SK-N-SH treated with all-trans-retinoic acid at 6 μM for 48 hours (cell line): ENCODE results near the gene HCFC1R1.

Source experiments
- ARNTL ChIP-seq: fragments of 450-650 bp; formaldehyde crosslinking; IDR thresholded peaks from 2 replicates; pipeline ENCODE4 v1.5.0; 2020; ENCODE audit warnings: low read depth, mild to moderate bottlenecking, moderate library complexity, borderline replicate concordance
- BACH2 ChIP-seq: fragments of 250-450 bp; sonication (Bioruptor Pico); IDR thresholded peaks from 2 replicates; pipeline ENCODE4 v1.9.0; 2021; ENCODE audit warnings: mild to moderate bottlenecking, borderline replicate concordance
- CSDC2 ChIP-seq: fragments of 250-450 bp; sonication (Bioruptor Pico); IDR thresholded peaks from 2 replicates; pipeline ENCODE4 v1.5.0; 2020; ENCODE audit warnings: mild to moderate bottlenecking, moderate library complexity
- ESRRG ChIP-seq: fragments of 250-450 bp; sonication (Bioruptor Pico); IDR thresholded peaks from 2 replicates; pipeline ENCODE4 v1.6.1; 2021; ENCODE audit warnings: mild to moderate bottlenecking
- GLIS3 ChIP-seq: fragments of 250-450 bp; sonication (Bioruptor Pico); IDR thresholded peaks from 2 replicates; pipeline ENCODE4 v1.5.0; 2020; ENCODE audit warnings: mild to moderate bottlenecking, moderate library complexity
- RARB ChIP-seq: fragments of 250-450 bp; sonication (Bioruptor Pico); IDR thresholded peaks from 2 replicates; pipeline ENCODE4 v1.8.0; 2021; ENCODE audit warnings: mild to moderate bottlenecking, moderate library complexity
- SNAI2 ChIP-seq: fragments of 250-450 bp; sonication (Bioruptor Pico); IDR thresholded peaks from 2 replicates; pipeline ENCODE4 v1.5.0; 2020; ENCODE audit warnings: mild to moderate bottlenecking, moderate library complexity
- TOX ChIP-seq: fragments of 250-450 bp; sonication (Bioruptor Pico); IDR thresholded peaks from 2 replicates; pipeline ENCODE4 v1.8.0; 2021; ENCODE audit warnings: mild to moderate bottlenecking, moderate library complexity, borderline replicate concordance
- ZFP3 ChIP-seq: fragments of 250-450 bp; sonication (Bioruptor Pico); IDR thresholded peaks from 2 replicates; pipeline ENCODE4 v1.5.0; 2020; ENCODE audit warnings: mild to moderate bottlenecking, moderate library complexity
- ZFP30 ChIP-seq: fragments of 450-650 bp; formaldehyde crosslinking; IDR thresholded peaks from 2 replicates; pipeline ENCODE4 v1.5.0; 2022; ENCODE audit warnings: mild to moderate bottlenecking, moderate library complexity
- ZNF565 ChIP-seq: fragments of 450-650 bp; formaldehyde crosslinking; conservative IDR thresholded peaks from 2 replicates; pipeline ENCODE4 v1.5.0; 2020; ENCODE audit warnings: low read depth, mild to moderate bottlenecking, moderate library complexity
- TF ChIP-seq, protein P1 (sequence below): fragments of 250-450 bp; sonication (Bioruptor Pico); IDR thresholded peaks from 2 replicates; pipeline ENCODE4 v1.8.0; 2020; ENCODE audit warnings: mild to moderate bottlenecking, moderate library complexity, borderline replicate concordance
- TF ChIP-seq, protein P2 (sequence below): fragments of 250-450 bp; sonication (Bioruptor Pico); IDR thresholded peaks from 2 replicates; pipeline ENCODE4 v1.5.1; 2021; ENCODE audit warnings: mild to moderate bottlenecking, moderate library complexity
- TF ChIP-seq, protein P3 (sequence below): fragments of 250-450 bp; sonication (Bioruptor Pico); IDR thresholded peaks from 2 replicates; pipeline ENCODE4 v1.5.0; 2020; ENCODE audit warnings: mild to moderate bottlenecking, moderate library complexity

DNA sequence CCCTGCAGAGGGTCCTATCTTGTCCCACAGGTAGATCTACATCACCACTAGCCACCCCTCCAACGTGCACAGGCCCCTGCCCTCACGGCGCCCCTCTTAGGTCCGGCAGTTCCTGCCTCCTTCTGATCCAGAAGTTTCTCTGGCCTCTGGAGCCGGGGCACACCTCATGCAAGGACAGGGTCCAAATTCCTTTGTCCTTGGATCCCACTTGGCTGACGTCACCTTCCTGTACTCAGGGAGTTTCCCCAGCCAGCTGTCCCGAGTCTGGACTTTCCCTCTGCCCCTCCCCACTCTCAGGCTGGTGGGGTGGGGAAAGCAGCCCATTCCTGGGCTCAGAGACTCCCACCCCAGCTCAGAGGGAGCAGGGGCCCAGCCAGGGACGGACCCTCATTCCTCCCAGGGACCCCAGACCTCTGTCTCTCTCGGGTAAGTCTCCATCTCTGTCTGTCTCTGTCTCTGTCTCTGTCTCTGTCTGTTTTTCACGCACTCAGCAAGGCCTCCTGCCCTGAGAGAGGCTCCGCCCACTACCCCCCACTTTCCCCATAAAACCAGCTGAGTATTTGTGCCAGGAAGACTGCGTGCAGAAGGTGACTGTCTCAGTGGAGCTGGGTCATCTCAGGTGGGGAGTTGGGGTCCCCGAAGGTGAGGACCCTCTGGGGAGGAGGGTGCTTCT, 41.5 kb upstream of the HCFC1R1 start, which contains the start of gene IL32:
- TF ChIP-seq ZFP30 (CRISPR knock-in tag) (no peak), TOX (CRISPR knock-in tag) (no peak), RARB (CRISPR knock-in tag) (no peak), SNAI2 (CRISPR knock-in tag) (no peak), ZFP3 (CRISPR knock-in tag) (no peak), ARNTL (no peak), GLIS3 (CRISPR knock-in tag) (no peak), BACH2 (CRISPR knock-in tag) (no peak), CSDC2 (CRISPR knock-in tag) (no peak), ZNF565 (CRISPR knock-in tag) (no peak), ESRRG (CRISPR knock-in tag) (no peak)
- TF ChIP-seq, protein P1, sequence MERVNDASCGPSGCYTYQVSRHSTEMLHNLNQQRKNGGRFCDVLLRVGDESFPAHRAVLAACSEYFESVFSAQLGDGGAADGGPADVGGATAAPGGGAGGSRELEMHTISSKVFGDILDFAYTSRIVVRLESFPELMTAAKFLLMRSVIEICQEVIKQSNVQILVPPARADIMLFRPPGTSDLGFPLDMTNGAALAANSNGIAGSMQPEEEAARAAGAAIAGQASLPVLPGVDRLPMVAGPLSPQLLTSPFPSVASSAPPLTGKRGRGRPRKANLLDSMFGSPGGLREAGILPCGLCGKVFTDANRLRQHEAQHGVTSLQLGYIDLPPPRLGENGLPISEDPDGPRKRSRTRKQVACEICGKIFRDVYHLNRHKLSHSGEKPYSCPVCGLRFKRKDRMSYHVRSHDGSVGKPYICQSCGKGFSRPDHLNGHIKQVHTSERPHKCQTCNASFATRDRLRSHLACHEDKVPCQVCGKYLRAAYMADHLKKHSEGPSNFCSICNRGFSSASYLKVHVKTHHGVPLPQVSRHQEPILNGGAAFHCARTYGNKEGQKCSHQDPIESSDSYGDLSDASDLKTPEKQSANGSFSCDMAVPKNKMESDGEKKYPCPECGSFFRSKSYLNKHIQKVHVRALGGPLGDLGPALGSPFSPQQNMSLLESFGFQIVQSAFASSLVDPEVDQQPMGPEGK (CRISPR knock-in tag) = no peak
- TF ChIP-seq, protein P2, sequence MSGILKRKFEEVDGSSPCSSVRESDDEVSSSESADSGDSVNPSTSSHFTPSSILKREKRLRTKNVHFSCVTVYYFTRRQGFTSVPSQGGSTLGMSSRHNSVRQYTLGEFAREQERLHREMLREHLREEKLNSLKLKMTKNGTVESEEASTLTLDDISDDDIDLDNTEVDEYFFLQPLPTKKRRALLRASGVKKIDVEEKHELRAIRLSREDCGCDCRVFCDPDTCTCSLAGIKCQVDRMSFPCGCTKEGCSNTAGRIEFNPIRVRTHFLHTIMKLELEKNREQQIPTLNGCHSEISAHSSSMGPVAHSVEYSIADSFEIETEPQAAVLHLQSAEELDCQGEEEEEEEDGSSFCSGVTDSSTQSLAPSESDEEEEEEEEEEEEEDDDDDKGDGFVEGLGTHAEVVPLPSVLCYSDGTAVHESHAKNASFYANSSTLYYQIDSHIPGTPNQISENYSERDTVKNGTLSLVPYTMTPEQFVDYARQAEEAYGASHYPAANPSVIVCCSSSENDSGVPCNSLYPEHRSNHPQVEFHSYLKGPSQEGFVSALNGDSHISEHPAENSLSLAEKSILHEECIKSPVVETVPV (CRISPR knock-in tag) = no peak
- TF ChIP-seq, protein P3, sequence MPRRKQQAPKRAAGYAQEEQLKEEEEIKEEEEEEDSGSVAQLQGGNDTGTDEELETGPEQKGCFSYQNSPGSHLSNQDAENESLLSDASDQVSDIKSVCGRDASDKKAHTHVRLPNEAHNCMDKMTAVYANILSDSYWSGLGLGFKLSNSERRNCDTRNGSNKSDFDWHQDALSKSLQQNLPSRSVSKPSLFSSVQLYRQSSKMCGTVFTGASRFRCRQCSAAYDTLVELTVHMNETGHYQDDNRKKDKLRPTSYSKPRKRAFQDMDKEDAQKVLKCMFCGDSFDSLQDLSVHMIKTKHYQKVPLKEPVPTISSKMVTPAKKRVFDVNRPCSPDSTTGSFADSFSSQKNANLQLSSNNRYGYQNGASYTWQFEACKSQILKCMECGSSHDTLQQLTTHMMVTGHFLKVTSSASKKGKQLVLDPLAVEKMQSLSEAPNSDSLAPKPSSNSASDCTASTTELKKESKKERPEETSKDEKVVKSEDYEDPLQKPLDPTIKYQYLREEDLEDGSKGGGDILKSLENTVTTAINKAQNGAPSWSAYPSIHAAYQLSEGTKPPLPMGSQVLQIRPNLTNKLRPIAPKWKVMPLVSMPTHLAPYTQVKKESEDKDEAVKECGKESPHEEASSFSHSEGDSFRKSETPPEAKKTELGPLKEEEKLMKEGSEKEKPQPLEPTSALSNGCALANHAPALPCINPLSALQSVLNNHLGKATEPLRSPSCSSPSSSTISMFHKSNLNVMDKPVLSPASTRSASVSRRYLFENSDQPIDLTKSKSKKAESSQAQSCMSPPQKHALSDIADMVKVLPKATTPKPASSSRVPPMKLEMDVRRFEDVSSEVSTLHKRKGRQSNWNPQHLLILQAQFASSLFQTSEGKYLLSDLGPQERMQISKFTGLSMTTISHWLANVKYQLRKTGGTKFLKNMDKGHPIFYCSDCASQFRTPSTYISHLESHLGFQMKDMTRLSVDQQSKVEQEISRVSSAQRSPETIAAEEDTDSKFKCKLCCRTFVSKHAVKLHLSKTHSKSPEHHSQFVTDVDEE (CRISPR knock-in tag) = no peak
